Measurements from ENCODE around the gene RFTN1.

The RFTN1 gene

DNA sequence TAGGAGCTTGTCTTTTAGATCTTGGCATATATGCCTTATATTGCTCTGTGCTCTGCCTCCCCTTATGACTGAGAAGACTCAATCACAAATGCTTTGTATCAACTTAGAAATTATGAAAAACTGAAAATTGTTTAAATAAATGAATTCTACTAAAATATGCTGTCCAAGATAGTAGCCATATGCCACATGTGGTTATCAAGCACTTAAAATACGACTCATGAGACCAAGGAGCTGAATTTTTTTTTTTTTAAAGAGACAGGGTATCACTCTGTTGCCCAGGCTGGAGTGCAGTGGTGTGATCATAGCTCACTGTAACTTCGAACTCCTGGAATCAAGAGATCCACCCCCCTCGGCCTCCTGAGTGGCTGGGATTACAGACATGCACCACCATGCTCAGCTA lies 118.3 kb downstream of the RFTN1 start:
- Histone ChIP-seq H2BK15ac (replicated peaks; ENCODE audit: low read depth) (no peak overlapping the region), H4K5ac (ENCODE audit: low read length) (no peak overlapping the region), H2AK5ac (ENCODE audit: low read length) (no peak overlapping the region), H4K8ac (ENCODE audit: low read depth, low read length) (no peak overlapping the region), H2BK120ac (ENCODE audit: low read depth, low read length) (no peak overlapping the region), H3K18ac (ENCODE audit: low read length) (no peak overlapping the region), H3K9ac (ENCODE audit: low read length) (no peak overlapping the region), H3K79me1 (ENCODE audit: low read length) (no peaks in the 10 kb centered on the region), H2BK5ac (ENCODE audit: low read length) (no peak overlapping the region), H3K36me3 (ENCODE audit: control insufficient read depth, insufficient read depth, low read length) (no peaks in the 10 kb centered on the region), H3K56ac (ENCODE audit: low read length) (no peak overlapping the region), H3K4ac (ENCODE audit: low read depth, low read length) (no peak overlapping the region), H3K79me2 (ENCODE audit: control insufficient read depth, insufficient read depth, low read length) (no peaks in the 10 kb centered on the region), H3K4me2 (ENCODE audit: low read length) (no peak overlapping the region), H3K23ac (ENCODE audit: low read length) (no peak overlapping the region), H3K27ac (ENCODE audit: low read depth, low read length) (no peak overlapping the region), H3K4me3 (ENCODE audit: low read length) (no peak overlapping the region), H3K4me1 (ENCODE audit: control insufficient read depth, low read depth, low read length) (no peaks in the 10 kb centered on the region), H3K27me3 (ENCODE audit: insufficient read depth, low read length, poor library complexity) (no peaks in the 10 kb centered on the region)
- no peak for DNase-seq
- WGBS (ENCODE audit: extremely low coverage, insufficient coverage, low lambda C conversion rate), result no CpG with 5 or more reads among the region's 3 CpGs

DNA sequence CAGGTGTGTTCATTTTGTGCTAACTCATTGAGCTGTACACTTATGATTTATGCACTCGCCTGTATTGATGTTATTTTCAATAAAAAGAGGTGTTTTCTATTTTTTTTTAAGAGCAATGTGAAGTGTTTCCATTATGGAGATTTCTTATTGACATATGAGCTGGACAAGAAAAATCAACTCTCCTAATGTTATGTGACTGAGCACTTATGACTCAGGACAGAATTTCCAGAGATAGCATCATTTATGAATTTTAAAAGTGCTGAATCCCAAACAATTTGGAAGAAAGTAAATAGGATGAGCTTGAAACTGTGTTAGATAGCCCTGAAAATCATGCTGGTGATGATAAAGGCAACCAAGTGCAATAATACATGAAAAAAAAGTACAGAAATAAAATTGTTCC lies 118.9 kb downstream of the RFTN1 start:
- WGBS (ENCODE audit: extremely low coverage, insufficient coverage, low lambda C conversion rate), result no CpG with 5 or more reads among the region's 1 CpG
- H3K9ac ChIP-seq (ENCODE audit: low read length), result no peak overlapping the region
- H3K23ac ChIP-seq (ENCODE audit: low read length), result no peak overlapping the region
- H3K18ac ChIP-seq (ENCODE audit: low read length), result no peak overlapping the region
- no peak overlapping the region for H3K56ac ChIP-seq (ENCODE audit: low read length)
- DNase-seq, result no peak
- H3K36me3 ChIP-seq (ENCODE audit: control insufficient read depth, insufficient read depth, low read length), result no peaks in the 10 kb centered on the region
- no peak overlapping the region for H4K8ac ChIP-seq (ENCODE audit: low read depth, low read length)
- H3K27ac ChIP-seq (ENCODE audit: low read depth, low read length), result no peak overlapping the region
- no peak overlapping the region for H4K5ac ChIP-seq (ENCODE audit: low read length)
- H3K4me2 ChIP-seq (ENCODE audit: low read length), result no peak overlapping the region
- H2BK5ac ChIP-seq (ENCODE audit: low read length), result no peak overlapping the region
- no peak overlapping the region for H3K4ac ChIP-seq (ENCODE audit: low read depth, low read length)
- no peaks in the 10 kb centered on the region for H3K27me3 ChIP-seq (ENCODE audit: insufficient read depth, low read length, poor library complexity)
- no peak overlapping the region for H3K4me3 ChIP-seq (ENCODE audit: low read length)
- no peaks in the 10 kb centered on the region for H3K79me2 ChIP-seq (ENCODE audit: control insufficient read depth, insufficient read depth, low read length)
- no peak overlapping the region for H2BK15ac ChIP-seq (replicated peaks; ENCODE audit: low read depth)
- H2AK5ac ChIP-seq (ENCODE audit: low read length), result no peak overlapping the region
- no peaks in the 10 kb centered on the region for H3K79me1 ChIP-seq (ENCODE audit: low read length)
- no peak overlapping the region for H2BK120ac ChIP-seq (ENCODE audit: low read depth, low read length)
- H3K4me1 ChIP-seq (ENCODE audit: control insufficient read depth, low read depth, low read length), result no peaks in the 10 kb centered on the region

DNA sequence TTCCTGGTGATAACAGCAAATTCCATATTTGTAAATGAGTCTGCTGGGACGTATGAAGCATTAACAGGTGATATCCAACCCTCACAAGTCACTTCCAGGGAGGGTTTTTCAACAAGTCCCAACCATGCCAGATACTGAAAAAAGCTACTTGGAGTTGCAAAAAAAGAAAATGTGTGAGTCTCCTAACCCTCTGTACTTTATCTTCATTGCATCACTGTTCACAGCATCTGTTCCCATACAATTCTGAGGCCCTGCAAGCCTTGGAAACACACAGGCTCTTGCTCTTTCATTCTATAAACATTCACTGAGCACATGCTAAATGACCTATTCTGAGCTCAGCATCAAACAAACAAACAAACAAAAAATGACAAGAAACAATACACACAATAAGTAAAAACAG lies 120.8 kb downstream of the RFTN1 start:
- DNase-seq, result no peak
- Histone ChIP-seq H2BK120ac (ENCODE audit: low read depth, low read length) (no peak overlapping the region), H3K4me3 (ENCODE audit: low read length) (no peak overlapping the region), H3K79me2 (ENCODE audit: control insufficient read depth, insufficient read depth, low read length) (no peaks in the 10 kb centered on the region), H3K23ac (ENCODE audit: low read length) (no peak overlapping the region), H2BK5ac (ENCODE audit: low read length) (no peak overlapping the region), H3K9ac (ENCODE audit: low read length) (no peak overlapping the region), H3K27me3 (ENCODE audit: insufficient read depth, low read length, poor library complexity) (no peaks in the 10 kb centered on the region), H3K56ac (ENCODE audit: low read length) (no peak overlapping the region), H3K79me1 (ENCODE audit: low read length) (no peaks in the 10 kb centered on the region), H4K5ac (ENCODE audit: low read length) (no peak overlapping the region), H3K18ac (ENCODE audit: low read length) (no peak overlapping the region), H3K4me1 (ENCODE audit: control insufficient read depth, low read depth, low read length) (no peaks in the 10 kb centered on the region), H2BK15ac (replicated peaks; ENCODE audit: low read depth) (no peak overlapping the region), H3K36me3 (ENCODE audit: control insufficient read depth, insufficient read depth, low read length) (no peaks in the 10 kb centered on the region), H3K4ac (ENCODE audit: low read depth, low read length) (no peak overlapping the region), H3K4me2 (ENCODE audit: low read length) (no peak overlapping the region), H2AK5ac (ENCODE audit: low read length) (no peak overlapping the region), H4K8ac (ENCODE audit: low read depth, low read length) (no peak overlapping the region), H3K27ac (ENCODE audit: low read depth, low read length) (no peak overlapping the region)
- WGBS (ENCODE audit: extremely low coverage, insufficient coverage, low lambda C conversion rate), result no CpG with 5 or more reads among the region's 1 CpG

DNA sequence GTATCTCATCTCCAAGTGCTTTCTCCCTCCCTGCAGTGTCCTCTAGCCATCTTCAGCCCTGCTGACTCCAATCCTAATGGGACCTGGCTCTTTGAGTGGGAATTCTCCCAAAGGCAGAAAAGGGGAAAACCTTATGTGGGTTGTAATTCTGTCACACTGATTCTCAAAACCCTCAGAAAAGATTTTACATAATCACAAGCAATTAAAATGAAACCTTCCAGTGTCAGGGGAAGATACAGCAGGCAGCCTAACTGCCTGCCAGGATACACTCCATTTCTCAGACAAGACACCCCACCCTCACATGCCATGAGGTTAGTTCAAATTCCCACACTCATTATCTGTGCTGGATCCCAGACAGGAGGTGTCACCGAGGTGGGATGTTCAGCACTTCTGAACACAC lies 121.4 kb downstream of the RFTN1 start:
- no peak overlapping the region for H3K4me3 ChIP-seq (ENCODE audit: low read length)
- no peak overlapping the region for H3K9ac ChIP-seq (ENCODE audit: low read length)
- no CpG with 5 or more reads among the region's 1 CpG for WGBS (ENCODE audit: extremely low coverage, insufficient coverage, low lambda C conversion rate)
- H2AK5ac ChIP-seq (ENCODE audit: low read length), result no peak overlapping the region
- no peak overlapping the region for H3K56ac ChIP-seq (ENCODE audit: low read length)
- no peak overlapping the region for H2BK15ac ChIP-seq (replicated peaks; ENCODE audit: low read depth)
- no peak overlapping the region for H2BK120ac ChIP-seq (ENCODE audit: low read depth, low read length)
- no peak overlapping the region for H4K5ac ChIP-seq (ENCODE audit: low read length)
- no peak overlapping the region for H3K4ac ChIP-seq (ENCODE audit: low read depth, low read length)
- no peak overlapping the region for H3K23ac ChIP-seq (ENCODE audit: low read length)
- no peak overlapping the region for H3K27ac ChIP-seq (ENCODE audit: low read depth, low read length)
- H3K4me2 ChIP-seq (ENCODE audit: low read length), result no peak overlapping the region
- H4K8ac ChIP-seq (ENCODE audit: low read depth, low read length), result no peak overlapping the region
- H3K79me1 ChIP-seq (ENCODE audit: low read length), result no peaks in the 10 kb centered on the region
- no peaks in the 10 kb centered on the region for H3K4me1 ChIP-seq (ENCODE audit: control insufficient read depth, low read depth, low read length)
- H2BK5ac ChIP-seq (ENCODE audit: low read length), result no peak overlapping the region
- H3K36me3 ChIP-seq (ENCODE audit: control insufficient read depth, insufficient read depth, low read length), result no peaks in the 10 kb centered on the region
- no peaks in the 10 kb centered on the region for H3K27me3 ChIP-seq (ENCODE audit: insufficient read depth, low read length, poor library complexity)
- no peak overlapping the region for H3K18ac ChIP-seq (ENCODE audit: low read length)
- H3K79me2 ChIP-seq (ENCODE audit: control insufficient read depth, insufficient read depth, low read length), result no peaks in the 10 kb centered on the region
- no peak for DNase-seq

DNA sequence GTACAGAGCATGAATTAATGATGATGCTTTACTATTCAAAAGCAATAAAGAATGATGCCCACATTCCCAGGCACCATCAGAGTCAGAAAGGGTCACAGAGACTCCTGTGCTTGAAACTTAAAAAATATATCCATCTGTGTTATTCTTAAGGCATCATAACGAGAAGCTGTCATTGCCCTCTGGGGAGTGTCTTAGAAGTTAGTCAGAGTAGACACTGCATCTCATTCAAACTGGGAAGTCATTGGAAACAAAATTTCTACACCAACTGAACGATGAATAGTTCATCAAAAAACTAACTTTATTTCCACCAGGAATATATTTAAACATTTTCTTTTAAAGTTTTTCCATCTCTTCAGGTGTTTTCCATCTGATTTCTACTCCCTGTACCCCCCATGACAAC lies 122.9 kb downstream of the RFTN1 start:
- H3K4me2 ChIP-seq (ENCODE audit: low read length), result no peak overlapping the region
- H4K5ac ChIP-seq (ENCODE audit: low read length), result no peak overlapping the region
- no peak overlapping the region for H3K4me3 ChIP-seq (ENCODE audit: low read length)
- no peak overlapping the region for H2BK120ac ChIP-seq (ENCODE audit: low read depth, low read length)
- H3K27ac ChIP-seq (ENCODE audit: low read depth, low read length), result no peak overlapping the region
- H3K9ac ChIP-seq (ENCODE audit: low read length), result no peak overlapping the region
- H3K36me3 ChIP-seq (ENCODE audit: control insufficient read depth, insufficient read depth, low read length), result no peaks in the 10 kb centered on the region
- H2BK15ac ChIP-seq (replicated peaks; ENCODE audit: low read depth), result no peak overlapping the region
- H2AK5ac ChIP-seq (ENCODE audit: low read length), result no peak overlapping the region
- no peaks in the 10 kb centered on the region for H3K27me3 ChIP-seq (ENCODE audit: insufficient read depth, low read length, poor library complexity)
- H2BK5ac ChIP-seq (ENCODE audit: low read length), result no peak overlapping the region
- H3K79me1 ChIP-seq (ENCODE audit: low read length), result no peaks in the 10 kb centered on the region
- H3K56ac ChIP-seq (ENCODE audit: low read length), result no peak overlapping the region
- no peak for DNase-seq
- H3K18ac ChIP-seq (ENCODE audit: low read length), result no peak overlapping the region
- no peak overlapping the region for H3K23ac ChIP-seq (ENCODE audit: low read length)
- no peaks in the 10 kb centered on the region for H3K4me1 ChIP-seq (ENCODE audit: control insufficient read depth, low read depth, low read length)
- H3K4ac ChIP-seq (ENCODE audit: low read depth, low read length), result no peak overlapping the region
- H4K8ac ChIP-seq (ENCODE audit: low read depth, low read length), result no peak overlapping the region
- WGBS (ENCODE audit: extremely low coverage, insufficient coverage, low lambda C conversion rate), result no CpG with 5 or more reads among the region's 2 CpGs
- H3K79me2 ChIP-seq (ENCODE audit: control insufficient read depth, insufficient read depth, low read length), result no peaks in the 10 kb centered on the region

DNA sequence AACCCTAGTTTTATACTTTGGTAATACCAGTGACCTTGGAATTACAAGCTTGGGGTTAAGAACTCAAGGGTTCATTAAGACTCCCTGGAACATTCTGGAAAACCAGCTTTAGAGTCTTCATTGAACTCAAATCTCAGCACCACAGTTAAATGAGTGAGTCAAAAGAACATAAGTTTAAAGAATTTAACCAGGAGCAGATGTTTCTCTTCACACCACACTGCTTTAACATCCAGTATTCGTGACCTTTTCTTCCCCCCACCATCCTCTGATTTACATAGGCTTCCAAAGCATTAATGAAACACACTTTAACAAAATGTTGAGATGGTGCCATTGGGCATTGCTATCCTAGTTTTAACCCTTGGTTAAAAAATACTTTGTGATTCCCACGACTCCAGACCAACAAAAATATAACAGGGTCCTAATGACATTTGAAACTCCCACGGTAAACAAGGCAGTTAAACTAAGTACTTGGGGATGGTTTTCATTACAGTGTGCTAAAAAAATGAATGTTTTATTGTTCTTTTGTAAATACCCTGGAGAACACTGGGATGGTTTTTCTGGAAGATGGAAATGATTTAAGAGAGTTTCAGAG lies 124.6 kb downstream of the RFTN1 start:
- Histone ChIP-seq H3K4me3 (ENCODE audit: low read length) (no peak overlapping the region), H3K79me1 (ENCODE audit: low read length) (no peaks in the 10 kb centered on the region), H2AK5ac (ENCODE audit: low read length) (no peak overlapping the region), H3K23ac (ENCODE audit: low read length) (no peak overlapping the region), H3K79me2 (ENCODE audit: control insufficient read depth, insufficient read depth, low read length) (no peaks in the 10 kb centered on the region), H3K36me3 (ENCODE audit: control insufficient read depth, insufficient read depth, low read length) (no peaks in the 10 kb centered on the region), H2BK5ac (ENCODE audit: low read length) (no peak overlapping the region), H3K9ac (ENCODE audit: low read length) (no peak overlapping the region), H3K4me1 (ENCODE audit: control insufficient read depth, low read depth, low read length) (no peaks in the 10 kb centered on the region), H2BK120ac (ENCODE audit: low read depth, low read length) (no peak overlapping the region), H2BK15ac (replicated peaks; ENCODE audit: low read depth) (no peak overlapping the region), H3K18ac (ENCODE audit: low read length) (no peak overlapping the region), H3K4ac (ENCODE audit: low read depth, low read length) (no peak overlapping the region), H4K8ac (ENCODE audit: low read depth, low read length) (no peak overlapping the region), H3K4me2 (ENCODE audit: low read length) (no peak overlapping the region), H3K27ac (ENCODE audit: low read depth, low read length) (no peak overlapping the region), H3K27me3 (ENCODE audit: insufficient read depth, low read length, poor library complexity) (no peaks in the 10 kb centered on the region), H3K56ac (ENCODE audit: low read length) (no peak overlapping the region), H4K5ac (ENCODE audit: low read length) (no peak overlapping the region)
- WGBS (ENCODE audit: extremely low coverage, insufficient coverage, low lambda C conversion rate), result no CpG with 5 or more reads among the region's 3 CpGs
- no peak for DNase-seq
